A549 (cell line): ENCODE measurements around the gene PLIN3.

Experiments used
- GATA3 ChIP-seq: IDR thresholded peaks from 2 replicates; pipeline ENCODE4 v1.6.1; 2012; ENCODE audit warnings: borderline replicate concordance
- KDM5A ChIP-seq: fragments of 200-600 bp; sonication (generic); IDR thresholded peaks from 2 replicates; pipeline ENCODE4 v1.6.1; 2016; ENCODE audit warnings: antibody characterized with exemption, mild to moderate bottlenecking
- POLR2A ChIP-seq: IDR thresholded peaks from 2 replicates; pipeline ENCODE4 v1.6.1; 2012; ENCODE audit warnings: mild to moderate bottlenecking, low read length
- RFX5 ChIP-seq: fragments of 450-650 bp; IDR thresholded peaks from 2 replicates; pipeline ENCODE4 v1.7.1; 2014; ENCODE audit warnings: antibody characterized with exemption, mild to moderate bottlenecking, moderate library complexity
- USF2 ChIP-seq: fragments of 450-650 bp; IDR thresholded peaks from 2 replicates; pipeline ENCODE4 v1.6.1; 2014; ENCODE audit warnings: antibody characterized with exemption
- TF ChIP-seq, protein P1 (sequence below): fragments of >200 bp; sonication (Bioruptor Twin); formaldehyde crosslinking; IDR thresholded peaks from 3 replicates; pipeline ENCODE4 v1.5.1; 2016

- TF ChIP-seq USF2 (no peak), POLR2A (no peak), KDM5A (no peak), GATA3 (no peak), RFX5 (no peak)
- TF ChIP-seq, protein P1, sequence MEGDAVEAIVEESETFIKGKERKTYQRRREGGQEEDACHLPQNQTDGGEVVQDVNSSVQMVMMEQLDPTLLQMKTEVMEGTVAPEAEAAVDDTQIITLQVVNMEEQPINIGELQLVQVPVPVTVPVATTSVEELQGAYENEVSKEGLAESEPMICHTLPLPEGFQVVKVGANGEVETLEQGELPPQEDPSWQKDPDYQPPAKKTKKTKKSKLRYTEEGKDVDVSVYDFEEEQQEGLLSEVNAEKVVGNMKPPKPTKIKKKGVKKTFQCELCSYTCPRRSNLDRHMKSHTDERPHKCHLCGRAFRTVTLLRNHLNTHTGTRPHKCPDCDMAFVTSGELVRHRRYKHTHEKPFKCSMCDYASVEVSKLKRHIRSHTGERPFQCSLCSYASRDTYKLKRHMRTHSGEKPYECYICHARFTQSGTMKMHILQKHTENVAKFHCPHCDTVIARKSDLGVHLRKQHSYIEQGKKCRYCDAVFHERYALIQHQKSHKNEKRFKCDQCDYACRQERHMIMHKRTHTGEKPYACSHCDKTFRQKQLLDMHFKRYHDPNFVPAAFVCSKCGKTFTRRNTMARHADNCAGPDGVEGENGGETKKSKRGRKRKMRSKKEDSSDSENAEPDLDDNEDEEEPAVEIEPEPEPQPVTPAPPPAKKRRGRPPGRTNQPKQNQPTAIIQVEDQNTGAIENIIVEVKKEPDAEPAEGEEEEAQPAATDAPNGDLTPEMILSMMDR = no peak
Measured at GRCh38 chr19:4849019-4849418, 18.4 kb downstream of the PLIN3 start.
